Breast epithelium (tissue), 3 donors: Measurements from ENCODE around the gene PSMD5.

Experiments
- POLR2A ChIP-seq: fragments of 450-650 bp; IDR thresholded peaks from one replicate; pipeline ENCODE4 v1.6.1; 2016; ENCODE audit warnings: antibody characterized with exemption, mild to moderate bottlenecking, moderate library complexity
- POLR2AphosphoS5 ChIP-seq, 3 donors: sonication (generic); formaldehyde crosslinking; IDR thresholded peaks; one replicate each; pipeline ENCODE4 v1.6.1; 2017; ENCODE audit warnings: antibody characterized with exemption in 3 of 3

DNA sequence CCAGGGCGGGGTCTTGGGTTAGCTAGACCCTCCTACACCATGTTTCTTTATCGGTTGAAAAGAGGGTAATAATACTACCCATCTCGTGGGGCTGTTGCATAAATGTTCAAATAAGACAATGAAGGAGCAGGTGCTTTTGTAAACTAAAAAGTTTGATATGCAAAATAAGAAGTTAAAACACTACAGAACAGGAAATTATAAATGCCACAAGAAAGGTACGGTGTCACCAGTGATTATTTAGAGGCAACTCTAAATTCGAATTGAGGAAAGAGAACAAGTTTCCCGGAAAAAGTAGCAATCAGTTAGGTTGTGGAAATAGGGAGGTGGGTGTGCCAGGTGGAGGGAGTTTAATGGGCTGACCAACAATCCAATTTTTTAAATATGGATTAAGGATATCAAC is 36.7 kb upstream of the PSMD5 start:
- no peak for TF ChIP-seq POLR2AphosphoS5 (IDR thresholded peaks at IDR 0.05)
- TF ChIP-seq POLR2A, result no peak
